Lower lobe of right lung (tissue), 2 donors: ENCODE results near the gene CAMKK1. TPM values are rescaled to one million over a fixed set of nuclear protein-coding genes. Genes with fewer than 3 reads are reported as not detected.

Experiments
- ATAC-seq, 2 donors: fragments of 200-7000 bp; cut with Tn5 transposase; one replicate each; pipeline ENCODE4 v1.9.1; 2020 to 2022; ENCODE audit warnings: mild to moderate bottlenecking in 2 of 2, moderate library complexity in 2 of 2
- DNase-seq: peaks from one replicate; pipeline ENCODE4 v3.0.0-alpha.2; 2020
- H3K27ac ChIP-seq: fragments of 200-600 bp; one replicate; pipeline ENCODE4 v1.8.0; 2022
- H3K27me3 ChIP-seq: fragments of 200-600 bp; one replicate; pipeline ENCODE4 v1.8.0; 2022; ENCODE audit warnings: low read depth
- H3K36me3 ChIP-seq: fragments of 200-600 bp; one replicate; pipeline ENCODE4 v1.8.0; 2022; ENCODE audit warnings: mild to moderate bottlenecking
- H3K4me1 ChIP-seq: fragments of 200-600 bp; one replicate; pipeline ENCODE4 v1.8.0; 2022
- H3K4me3 ChIP-seq: fragments of 200-600 bp; one replicate; pipeline ENCODE4 v1.8.0; 2022; ENCODE audit warnings: mild to moderate bottlenecking
- H3K9me3 ChIP-seq: fragments of 200-600 bp; one replicate; pipeline ENCODE4 v1.8.0; 2022
- CTCF ChIP-seq: fragments of 200-600 bp; IDR thresholded peaks from one replicate; pipeline ENCODE4 v1.8.0; 2022; ENCODE audit warnings: antibody characterized with exemption, mild to moderate bottlenecking
- intact Hi-C: fragments of 100-400 bp; cut with DNase I; formaldehyde crosslinking; loops from one replicate; pipeline ENCODE4 v1.11.0; 2022
- total RNA-seq: library from RNA; stranded (reverse); fragmentation: NEBNext Ultra II Directional; extraction: Animal tissue kit (Norgen Biotek cat#: 25700); gene quantifications from one replicate; pipeline ENCODE4 v1.2.1, GENCODE V29; 2021
- donor health status: DM: no; HTN: yes; CAD: no; lungs with severe emphysema.

CAMKK1 gene
- total RNA-seq, 1 donor from 2014 or later, result 9.7 TPM

- no peak for TF ChIP-seq CTCF
- intact Hi-C loops, result no loop called here
- Histone ChIP-seq H3K27ac (no peak overlapping the region), H3K9me3 (no peaks in the 10 kb centered on the region), H3K27me3 (no peaks in the 10 kb centered on the region), H3K4me1 (no peaks in the 10 kb centered on the region), H3K4me3 (no peak overlapping the region), H3K36me3 (no peaks in the 10 kb centered on the region)
- DNase-seq, result no peak
- no peak for ATAC-seq
These were observed 40.3 kb downstream of the CAMKK1 start for GRCh38 chr17:3852561-3852960.

DNA sequence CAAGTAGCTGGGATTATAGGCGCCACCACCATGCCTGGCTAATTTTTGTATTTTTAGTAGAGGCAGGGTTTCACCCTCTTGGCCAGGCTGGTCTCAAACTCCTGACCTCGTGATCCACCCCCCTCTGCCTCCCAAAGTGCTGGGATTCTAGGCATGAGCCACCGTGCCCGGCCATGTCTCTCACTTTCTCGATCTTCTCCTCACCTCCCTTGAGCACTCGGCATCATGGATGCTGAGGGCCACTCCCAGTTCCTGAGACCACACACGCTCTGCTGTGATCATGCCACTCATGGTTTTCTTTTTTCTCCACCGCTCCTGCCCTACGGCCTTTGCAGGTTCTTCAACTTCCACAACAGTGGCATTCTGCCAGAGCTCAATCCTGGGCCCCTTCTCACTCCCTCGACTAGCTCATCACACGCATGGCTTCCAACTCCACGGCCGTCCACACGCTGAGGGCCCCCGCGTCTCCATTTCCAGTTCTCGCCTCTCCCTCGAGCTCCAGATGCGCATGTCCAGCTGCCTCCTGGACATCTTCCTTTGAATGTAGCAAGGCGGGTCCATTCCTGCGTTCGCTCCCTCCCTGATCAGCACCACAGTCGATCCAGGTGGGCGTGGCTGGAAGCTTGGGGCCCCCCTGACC, 41.3 kb downstream of the CAMKK1 start:
- no peak for TF ChIP-seq CTCF
- intact Hi-C loops, result no loop called here
- ATAC-seq (no peak), DNase-seq (no peak)
- no peaks in the 10 kb centered on the region for H3K4me1 ChIP-seq
- no peaks in the 10 kb centered on the region for H3K9me3 ChIP-seq
- H3K4me3 ChIP-seq, result no peak overlapping the region
- H3K36me3 ChIP-seq, result no peaks in the 10 kb centered on the region
- no peaks in the 10 kb centered on the region for H3K27me3 ChIP-seq
- H3K27ac ChIP-seq, result no peak overlapping the region

DNA sequence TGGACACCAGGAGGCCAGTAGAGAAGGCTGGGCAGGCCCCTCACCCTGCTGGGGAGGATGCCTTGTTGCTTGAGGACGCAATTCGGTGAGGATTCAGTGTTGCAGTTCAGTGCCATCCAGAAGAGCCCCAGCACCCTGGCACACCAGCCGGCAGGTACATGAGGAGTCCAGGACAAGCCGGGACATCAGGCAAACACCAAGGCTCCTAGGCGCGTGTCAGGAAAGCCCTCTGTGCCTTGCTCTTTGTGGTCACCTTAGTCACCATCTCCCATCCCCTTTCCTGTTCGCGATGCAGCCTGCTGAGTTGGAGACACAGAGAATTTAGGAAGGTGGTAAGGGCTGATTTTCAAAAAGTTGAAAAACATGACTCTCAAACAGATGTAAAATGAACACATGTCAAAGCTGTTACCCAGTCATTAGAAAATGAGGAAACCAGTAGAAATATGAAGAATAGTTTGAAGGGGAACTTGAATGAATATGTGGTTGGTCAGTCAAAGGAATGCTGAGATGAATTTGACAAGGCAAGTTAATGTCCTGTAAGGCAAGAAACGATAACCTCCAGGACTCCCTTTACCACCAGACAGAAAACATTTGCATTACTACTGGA, 44.5 kb downstream of the CAMKK1 start:
- DNase-seq (no peak), ATAC-seq (no peak)
- Histone ChIP-seq H3K4me1 (peaks cover 16% of the 10 kb centered on the region), H3K27me3 (no peaks in the 10 kb centered on the region), H3K4me3 (no peak overlapping the region), H3K9me3 (no peaks in the 10 kb centered on the region), H3K36me3 (peaks cover 13% of the 10 kb centered on the region), H3K27ac (no peak overlapping the region)
- intact Hi-C loops, result no loop called here
- no peak for TF ChIP-seq CTCF

DNA sequence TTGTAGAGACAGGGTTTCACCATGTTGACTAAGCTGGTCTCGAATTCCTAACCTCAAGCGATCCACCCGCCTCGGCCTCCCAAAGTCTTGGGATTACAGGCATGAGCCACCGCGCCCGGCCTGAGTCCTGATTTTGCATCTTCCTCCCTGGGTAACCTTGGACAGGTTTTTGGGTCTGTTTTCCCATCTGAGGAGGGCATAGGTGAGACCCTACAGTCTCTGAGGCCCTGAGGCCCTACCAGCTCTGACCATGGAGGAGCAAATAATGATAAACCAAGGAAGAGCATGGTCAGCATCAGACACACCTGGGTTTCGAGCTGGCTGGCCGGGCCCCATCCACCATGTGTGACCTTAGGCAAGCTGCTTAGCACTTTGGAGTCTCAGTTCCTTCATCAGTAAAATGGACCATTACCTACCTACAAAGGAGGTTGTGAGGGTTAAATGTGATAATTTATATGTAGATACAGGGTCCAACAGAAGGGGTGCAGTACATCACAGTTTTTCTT, 45.6 kb downstream of the CAMKK1 start:
- no peak for ATAC-seq
- no peak overlapping the region for H3K4me3 ChIP-seq
- H3K9me3 ChIP-seq, result no peaks in the 10 kb centered on the region
- intact Hi-C loops, result no loop called here
- H3K27me3 ChIP-seq, result no peaks in the 10 kb centered on the region
- DNase-seq, result no peak
- H3K27ac ChIP-seq, result no peak overlapping the region
- peaks cover 24% of the 10 kb centered on the region for H3K36me3 ChIP-seq
- TF ChIP-seq CTCF, result no peak
- peaks cover 16% of the 10 kb centered on the region for H3K4me1 ChIP-seq

DNA sequence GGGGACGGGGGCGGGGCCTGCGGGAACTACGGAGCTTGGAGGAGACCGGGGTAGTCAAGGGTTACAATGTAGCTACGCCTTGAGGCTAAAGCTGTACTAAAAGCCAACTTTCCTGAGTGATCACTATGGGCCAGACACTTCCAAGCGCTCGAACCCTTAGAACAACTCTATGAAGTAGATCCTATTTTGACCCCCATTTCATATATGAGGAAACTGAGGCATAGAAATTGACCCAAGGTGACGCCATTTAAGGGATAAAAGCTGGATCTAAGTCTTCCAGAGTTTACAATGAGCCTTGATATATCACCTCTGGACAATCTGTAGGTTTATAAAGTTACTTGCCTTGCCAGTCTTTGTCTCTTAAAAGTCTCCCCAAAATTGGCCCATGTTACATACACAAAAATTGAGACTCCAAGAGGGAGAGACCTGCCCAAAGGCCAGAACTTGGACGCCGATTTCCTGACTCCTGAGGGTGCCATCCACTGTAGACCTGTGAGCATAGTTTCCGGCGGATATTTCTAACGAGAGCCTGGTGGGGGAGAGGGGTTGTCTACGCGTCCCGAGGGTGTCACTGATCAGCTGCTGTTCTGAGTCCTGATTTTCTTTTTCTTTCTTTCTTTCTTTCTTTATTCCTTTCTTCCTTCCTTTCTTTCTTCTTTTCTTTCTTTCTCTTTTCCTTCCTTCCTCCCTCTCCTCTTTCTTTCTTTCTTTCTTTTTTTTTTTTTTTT, 46.3 kb downstream of the CAMKK1 start:
- no peak for TF ChIP-seq CTCF
- no peaks in the 10 kb centered on the region for H3K9me3 ChIP-seq
- DNase-seq (no peak), ATAC-seq (no peak)
- H3K4me3 ChIP-seq, result peak overlapping the region; percentile 87
- H3K4me1 ChIP-seq, result peaks cover 16% of the 10 kb centered on the region
- no peaks in the 10 kb centered on the region for H3K27me3 ChIP-seq
- H3K36me3 ChIP-seq, result peaks cover 28% of the 10 kb centered on the region
- no peak overlapping the region for H3K27ac ChIP-seq
- intact Hi-C loops, result no loop called here
